GM21515 (cell line): ENCODE measurements around the gene RNF11.
A peak's percentile ranks its signal among the peaks of the same experiment; 100 is the strongest.

ENCODE experiments used
- ATAC-seq: cut with Tn5 transposase; IDR thresholded peaks from one replicate; pipeline ENCODE4 v1.9.1; 2021; ENCODE audit not compliant: unreplicated experiment

The RNF11 gene

DNA sequence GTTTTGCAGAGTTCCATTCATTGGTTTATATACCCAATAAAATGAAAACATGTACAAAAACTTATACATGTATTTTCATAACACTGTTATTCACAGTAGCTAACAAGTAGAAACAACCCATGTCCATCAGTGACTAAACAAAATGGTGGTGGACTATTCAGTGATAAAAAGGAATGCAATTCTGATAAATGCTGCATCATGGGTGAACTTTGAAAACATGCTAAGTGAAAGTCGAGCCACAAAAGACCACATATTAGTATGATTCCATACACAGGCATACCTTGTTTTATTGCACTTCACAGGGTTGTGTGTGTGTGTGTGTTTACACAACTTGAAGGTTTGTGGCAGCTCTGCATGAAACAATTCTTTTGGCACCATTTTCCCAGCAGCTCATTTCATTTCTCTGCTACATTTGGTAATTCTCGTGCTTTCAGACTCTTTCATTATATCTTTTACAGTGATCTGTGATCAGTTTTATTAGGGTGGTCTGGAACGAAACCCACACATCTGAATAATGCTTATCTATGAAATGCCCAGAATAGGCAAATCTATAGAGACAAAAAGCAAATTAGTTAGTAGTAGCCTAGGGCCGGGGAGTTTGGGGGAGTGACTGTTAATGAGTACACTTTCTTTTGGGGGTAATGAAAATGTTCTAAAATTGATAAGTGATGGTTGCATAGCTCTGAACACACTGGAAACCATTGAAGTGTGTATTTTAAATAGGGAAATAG, 27.2 kb downstream of the RNF11 start:
- no peak for ATAC-seq

- ATAC-seq, result no peak
Observed at GRCh38 chr1:51264451-51264850, 28.4 kb downstream of the RNF11 start.

- no peak for ATAC-seq
Observed at GRCh38 chr1:51265618-51266017, 29.5 kb downstream of the RNF11 start.

DNA sequence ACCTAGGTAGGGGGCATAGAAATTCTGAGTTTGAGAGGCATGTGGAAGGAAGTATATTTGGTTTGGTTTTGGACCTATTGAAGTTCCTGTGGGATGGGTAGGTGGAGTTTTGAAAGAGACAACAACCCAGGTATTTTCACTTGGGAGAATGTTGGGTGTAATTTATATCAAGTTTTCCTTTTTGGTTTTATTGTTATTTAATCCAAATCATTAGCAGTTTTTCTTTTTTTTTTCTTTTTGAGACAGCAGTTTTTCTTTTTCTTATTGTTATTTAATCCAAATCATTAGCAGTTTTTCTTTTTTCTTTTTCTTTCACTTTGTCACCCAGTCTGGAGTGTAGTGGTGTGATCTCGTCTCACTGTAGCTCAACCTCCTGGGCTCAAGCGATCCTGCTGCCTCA, 30.1 kb downstream of the RNF11 start:
- no peak for ATAC-seq

GRCh38 chr1:51266791-51267190, 30.7 kb downstream of the RNF11 start:
- ATAC-seq, result no peak

DNA sequence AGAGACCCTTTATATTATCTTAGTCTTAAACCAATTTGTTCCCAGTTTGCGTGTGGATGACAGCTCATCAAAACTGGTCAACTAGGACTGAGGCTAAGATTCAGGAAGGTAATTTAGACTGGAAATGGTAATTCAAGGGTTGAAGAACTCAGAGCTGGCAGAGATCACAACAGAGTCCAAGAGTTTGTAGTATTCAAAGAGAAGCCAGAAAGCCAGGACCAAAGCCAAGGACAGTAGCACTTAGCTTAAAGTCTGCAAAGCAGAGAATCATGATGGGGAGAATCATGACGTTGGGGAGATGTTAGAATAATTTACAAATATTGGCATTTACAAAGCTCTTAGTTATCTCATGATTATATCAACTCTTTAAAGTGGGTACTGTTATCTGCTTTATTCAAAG, 32.6 kb downstream of the RNF11 start:
- ATAC-seq, result no peak

- no peak for ATAC-seq
Observed at GRCh38 chr1:51270751-51271150, 34.7 kb downstream of the RNF11 start.

- no peak for ATAC-seq
Observed at GRCh38 chr1:51272916-51273315, 36.8 kb downstream of the RNF11 start.

GRCh38 chr1:51274676-51275075, 38.6 kb downstream of the RNF11 start:
- ATAC-seq, result no peak

GRCh38 chr1:51276286-51276685, 40.2 kb downstream of the RNF11 start:
- ATAC-seq, result no peak

DNA sequence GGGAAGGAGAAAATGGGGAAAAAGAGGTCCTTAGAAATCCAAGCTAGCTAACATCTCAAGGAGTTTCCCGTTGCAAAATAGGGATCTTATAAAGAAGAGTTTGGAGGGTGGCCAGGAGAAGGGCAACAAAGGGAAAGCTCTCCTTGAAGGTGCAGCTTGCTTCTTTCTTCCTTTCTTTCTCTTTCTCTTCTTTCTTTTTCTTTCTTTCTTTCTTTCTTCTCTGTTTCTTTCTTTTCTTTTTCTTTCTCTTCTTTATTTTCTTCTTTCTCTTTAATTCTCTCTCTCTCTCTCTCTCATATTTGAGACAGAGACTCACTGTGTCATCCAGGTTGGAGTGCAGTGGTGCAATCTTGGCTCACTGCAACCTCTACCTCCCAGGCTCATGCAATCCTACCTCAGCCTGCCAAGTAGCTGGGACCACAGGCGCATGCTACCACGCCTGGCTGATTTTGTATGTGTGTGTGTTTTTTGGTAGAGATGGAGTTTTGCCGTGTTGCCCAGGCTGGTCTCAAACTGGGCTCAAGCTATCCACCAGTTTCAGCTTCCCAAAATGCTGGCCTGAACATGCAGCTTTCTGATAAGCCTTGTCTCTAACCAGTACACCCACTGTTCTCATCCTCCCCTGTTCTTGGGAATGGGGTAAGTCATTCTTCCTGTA, 44.4 kb downstream of the RNF11 start:
- no peak for ATAC-seq

GRCh38 chr1:51281807-51282206, 45.7 kb downstream of the RNF11 start:
- ATAC-seq, result no peak

DNA sequence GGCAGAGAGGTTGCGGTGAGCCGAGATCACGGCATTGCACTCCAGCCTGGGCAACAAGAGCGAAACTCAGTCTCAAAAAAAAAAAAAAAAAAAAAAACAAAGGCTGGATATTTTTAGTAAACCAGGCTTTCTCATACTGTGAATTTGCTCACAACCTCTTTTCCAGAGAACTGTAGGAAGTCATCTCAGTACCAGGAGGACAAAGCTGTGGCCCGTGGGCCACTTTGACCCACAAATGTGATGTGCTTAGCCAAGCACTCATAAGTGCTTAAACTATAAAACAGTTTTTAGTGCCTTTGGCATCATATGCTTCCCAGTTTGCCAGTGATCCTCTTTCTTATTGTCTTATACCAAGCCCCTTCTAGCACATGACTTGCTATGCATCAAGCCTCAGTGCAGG, 46.5 kb downstream of the RNF11 start:
- no peak for ATAC-seq

DNA sequence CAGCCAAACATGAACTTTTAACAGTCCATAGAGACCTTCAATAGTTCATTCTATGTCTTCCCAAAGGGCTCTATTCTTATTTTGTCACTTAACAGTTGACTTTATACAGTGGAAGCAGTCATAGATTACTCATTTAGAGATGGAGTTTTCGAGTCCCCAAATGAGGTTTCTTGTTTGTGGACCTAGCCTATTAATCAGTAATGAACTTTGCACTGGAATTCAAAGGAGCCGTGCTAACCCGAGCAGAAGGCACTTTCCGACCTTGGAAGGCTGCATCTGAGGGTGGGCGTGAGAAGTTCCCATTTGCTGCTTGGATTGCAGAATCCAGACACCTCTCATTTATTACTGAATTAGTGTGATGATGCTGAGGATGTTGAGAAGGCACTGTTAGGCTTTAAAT, 47.9 kb downstream of the RNF11 start:
- ATAC-seq, result no peak

DNA sequence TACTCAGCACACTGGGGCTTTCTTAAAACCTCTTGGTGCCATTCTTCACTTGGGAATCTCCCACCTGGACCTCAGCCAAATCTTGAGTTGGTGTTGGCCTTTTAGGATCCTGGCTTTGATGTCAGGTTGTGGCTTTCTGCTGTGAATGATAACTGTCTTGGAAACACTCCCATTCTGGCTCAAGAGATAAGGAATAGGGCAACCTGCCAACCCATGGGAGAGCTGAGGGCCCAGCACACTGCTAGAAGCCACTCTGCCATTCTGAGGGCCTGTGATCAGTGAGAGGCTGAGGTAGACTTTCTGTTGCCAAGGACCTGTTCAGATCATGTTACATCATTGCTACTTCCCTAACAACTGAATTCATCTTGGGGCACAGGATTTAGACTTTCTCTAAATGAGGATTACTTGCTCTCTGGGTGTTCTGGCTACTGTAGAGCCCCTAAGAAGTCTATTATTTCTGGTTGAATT, 48.4 kb downstream of the RNF11 start:
- ATAC-seq, result peak; percentile 40

GRCh38 chr1:51285055-51285454, 49.0 kb downstream of the RNF11 start:
- ATAC-seq, result peak; percentile 92

- ATAC-seq, result no peak
Observed at GRCh38 chr1:51287966-51288365, 51.9 kb downstream of the RNF11 start.

DNA sequence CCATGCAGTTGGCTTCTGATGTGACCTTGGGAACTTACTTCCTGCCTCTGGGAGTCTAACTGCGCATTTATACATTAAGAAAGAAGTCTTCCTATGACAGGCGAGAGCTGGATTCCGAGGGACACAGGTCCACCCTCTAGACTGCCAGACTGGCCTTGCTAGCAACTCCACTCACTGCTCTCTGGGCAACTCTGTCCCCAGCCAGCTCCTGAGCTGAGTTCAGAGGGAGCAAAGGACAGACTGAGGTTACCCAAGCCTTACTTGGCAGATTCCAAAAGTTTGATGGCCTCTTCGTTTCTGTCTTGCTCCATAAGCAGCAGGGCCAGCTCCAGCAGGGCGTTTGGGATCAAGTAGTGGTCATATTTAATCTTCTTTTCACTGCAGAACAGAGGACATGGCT, 52.5 kb downstream of the RNF11 start:
- ATAC-seq, result no peak

GRCh38 chr1:51289676-51290488, 53.8 kb downstream of the RNF11 start:
- no peak for ATAC-seq

DNA sequence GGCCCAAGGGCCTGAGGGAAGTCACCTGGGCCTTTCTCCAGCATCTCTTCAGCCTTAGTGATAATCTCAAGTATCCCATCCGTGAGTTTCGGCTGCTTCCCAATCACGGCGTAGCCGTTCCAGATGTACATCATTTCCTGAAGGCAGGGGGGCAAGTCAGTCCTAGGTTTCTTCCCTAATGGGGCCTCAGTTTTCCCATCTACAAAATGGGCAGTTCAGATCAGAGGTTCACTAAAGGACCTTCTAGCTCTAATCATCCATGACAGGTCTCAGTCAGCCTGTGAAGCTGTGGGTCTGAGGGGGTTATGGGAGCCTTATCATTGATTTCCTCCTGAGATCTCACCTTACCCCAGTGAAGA, 54.4 kb downstream of the RNF11 start:
- no peak for ATAC-seq

DNA sequence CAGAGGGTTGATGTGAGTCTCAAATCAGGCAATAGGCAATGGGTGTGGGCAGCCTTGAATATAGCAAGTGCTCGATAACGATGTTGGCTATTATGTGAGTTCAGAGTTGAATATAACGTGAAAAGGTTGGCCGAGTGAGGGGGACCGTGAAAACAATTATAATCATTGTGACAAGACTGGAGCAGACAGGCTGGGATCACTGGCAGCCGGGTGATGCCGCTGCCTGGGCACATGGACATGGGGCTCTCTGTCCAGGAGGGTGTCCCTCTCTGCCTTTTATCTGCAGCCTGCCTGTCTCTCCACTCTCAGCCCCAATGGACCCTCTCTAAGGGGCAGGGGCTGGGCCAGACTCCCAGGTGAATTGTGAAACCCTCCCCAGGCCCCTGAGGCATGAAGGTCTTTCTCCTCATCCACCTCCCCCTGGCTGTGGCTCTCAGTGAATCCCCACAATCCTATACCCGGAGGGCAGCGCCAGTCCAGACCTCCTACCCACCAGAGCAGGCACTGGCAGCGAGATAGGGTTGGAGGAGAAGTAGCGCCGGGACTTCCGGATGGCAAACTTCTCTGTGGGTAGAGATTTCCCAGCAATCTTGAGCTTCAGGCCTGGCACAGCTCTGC, 57.9 kb downstream of the RNF11 start:
- no peak for ATAC-seq
